ENCODE results near the gene RBM20. TPM values are rescaled to one million over a fixed set of nuclear protein-coding genes. Genes with fewer than 3 reads are reported as not detected.

Gene RBM20
- total RNA-seq, 1 experiment from 2014 or later: 0.17 TPM

DNA sequence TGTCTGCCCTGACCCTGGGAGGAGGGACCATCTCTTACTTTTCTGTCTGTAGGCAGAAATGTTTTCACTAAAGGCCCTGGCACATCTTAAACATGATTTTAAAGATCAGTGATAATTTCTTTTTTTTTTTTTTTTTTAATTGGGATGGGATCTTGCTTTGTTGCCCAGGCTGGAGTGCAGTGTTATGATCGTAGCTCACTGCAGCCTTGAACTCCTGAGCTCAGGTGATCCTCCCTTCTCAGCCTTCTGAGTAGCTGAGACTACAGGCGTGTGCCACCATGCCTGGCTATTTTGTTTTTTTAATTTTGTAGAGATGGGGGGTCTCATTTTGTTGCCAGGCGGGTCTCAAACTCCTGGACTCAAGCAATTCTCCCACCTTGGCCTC, 65.3 kb downstream of the RBM20 start:
- Mint-ChIP-seq H3K27ac (peak overlapping the region in 1 of 3 experiments; percentile 66; a peak in 2 of 7 replicates), H3K4me3 (no peak overlapping the region), H3K4me1 (peaks cover 16 to 17% of the 10 kb centered on the region in 2 experiments), H3K27me3 (ENCODE audit: low read depth) (no peaks in the 10 kb centered on the region), H3K9me3 (no peaks in the 10 kb centered on the region), H3K36me3 (ENCODE audit: insufficient read depth in 1 of 3, low read depth in 3 of 3) (no peaks in the 10 kb centered on the region)
- Histone ChIP-seq H4K5ac (ENCODE audit: insufficient read length, low read depth, low read length) (no peak overlapping the region), H2BK5ac (ENCODE audit: insufficient read length, low read length) (no peak overlapping the region), H3K27ac (ENCODE audit: insufficient read length, low read depth, low read length) (no peak overlapping the region), H3K9ac (ENCODE audit: extremely low read depth, insufficient read length, low read length) (no peak overlapping the region), H3K4me2 (ENCODE audit: insufficient read depth, insufficient read length, low read length) (no peak overlapping the region), H2AFZ (ENCODE audit: low read length) (no peak overlapping the region), H3K79me1 (ENCODE audit: insufficient read depth, low read depth, low read length, poor library complexity, severe bottlenecking) (no peaks in the 10 kb centered on the region), H2BK20ac (ENCODE audit: low read depth, low read length, poor library complexity, severe bottlenecking) (no peak overlapping the region), H3T11ph (ENCODE audit: low read length) (no peak overlapping the region), H3K56ac (ENCODE audit: insufficient read length, low read depth, low read length) (no peak overlapping the region), H3K18ac (ENCODE audit: insufficient read length, low read depth, low read length) (no peak overlapping the region), H3K9me3 (ENCODE audit: control insufficient read depth, low read depth, low read length) (no peaks in the 10 kb centered on the region), H3K14ac (ENCODE audit: insufficient read depth, low read length) (no peak overlapping the region), H3K23me2 (ENCODE audit: insufficient read length, low read depth, low read length, poor library complexity, severe bottlenecking) (no peaks in the 10 kb centered on the region), H2BK12ac (ENCODE audit: insufficient read length, low read depth, low read length) (no peak overlapping the region), H2BK15ac (ENCODE audit: low read depth, low read length) (no peak overlapping the region), H3K4me1 (ENCODE audit: insufficient read depth, low read length) (peaks cover 8% of the 10 kb centered on the region; the same call in 1 of the 2 replicates), H3K23ac (ENCODE audit: insufficient read length, low read depth, low read length) (no peak overlapping the region), H3K4ac (ENCODE audit: low read depth, low read length) (no peak overlapping the region), H2AK5ac (ENCODE audit: insufficient read length, low read length) (no peak overlapping the region), H4K20me1 (ENCODE audit: control insufficient read depth, insufficient read depth, insufficient read length) (no peaks in the 10 kb centered on the region), H3K79me2 (ENCODE audit: insufficient read depth, low read length) (no peaks in the 10 kb centered on the region), H4K91ac (ENCODE audit: insufficient read length, low read depth, low read length) (no peak overlapping the region), H2BK120ac (ENCODE audit: low read depth, low read length, poor library complexity, severe bottlenecking) (no peak overlapping the region), H3K27me3 (ENCODE audit: insufficient read depth, low read length) (no peaks in the 10 kb centered on the region), H4K8ac (replicated peaks; ENCODE audit: insufficient read length, low read depth, low read length) (no peak overlapping the region)
- TF ChIP-seq CTCF (conservative IDR thresholded peaks at IDR 0.05): no peak
- DNase-seq: no peak
- no CpG with 5 or more reads among the region's 3 CpGs for WGBS (ENCODE audit: extremely low coverage, insufficient read length, low lambda C conversion rate)
